ENCODE results near the gene RAD52. TPM values are rescaled to one million over a fixed set of nuclear protein-coding genes. Genes with fewer than 3 reads are reported as not detected.

RAD52 gene
- polyA plus RNA-seq, 1 donor from 2014 or later = 25.5 TPM

DNA sequence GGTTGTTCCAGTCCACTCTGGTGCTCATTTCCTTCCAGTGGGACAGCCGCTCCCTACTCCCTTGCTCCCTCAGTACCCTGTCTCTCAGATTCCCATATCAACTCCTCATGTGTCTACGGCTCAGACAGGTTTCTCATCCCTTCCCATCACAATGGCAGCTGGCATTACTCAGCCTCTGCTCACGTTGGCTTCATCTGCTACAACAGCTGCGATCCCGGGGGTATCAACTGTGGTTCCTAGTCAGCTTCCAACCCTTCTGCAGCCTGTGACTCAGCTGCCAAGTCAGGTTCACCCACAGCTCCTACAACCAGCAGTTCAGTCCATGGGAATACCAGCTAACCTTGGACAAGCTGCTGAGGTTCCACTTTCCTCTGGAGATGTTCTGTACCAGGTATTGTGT is 69.9 kb downstream of the RAD52 start:
- H3F3A ChIP-seq (ENCODE audit: insufficient read depth, low read length, poor library complexity, severe bottlenecking) = no peaks in the 10 kb centered on the region
- TF ChIP-seq MXI1 (conservative IDR thresholded peaks at IDR 0.05; ENCODE audit: poor library complexity, severe bottlenecking) (no peak), RAD21 (conservative IDR thresholded peaks at IDR 0.05) (no peak), EP300 (conservative IDR thresholded peaks at IDR 0.05; ENCODE audit: poor library complexity, severe bottlenecking) (no peak), REST (IDR thresholded peaks at IDR 0.05; ENCODE audit: borderline replicate concordance) (no peak), SMC3 (conservative IDR thresholded peaks at IDR 0.05; ENCODE audit: poor library complexity) (no peak), TAF1 (IDR thresholded peaks at IDR 0.05; ENCODE audit: low read depth) (no peak), POLR2AphosphoS5 (IDR thresholded peaks at IDR 0.05) (no peak)
- TF ChIP-seq, protein P1, sequence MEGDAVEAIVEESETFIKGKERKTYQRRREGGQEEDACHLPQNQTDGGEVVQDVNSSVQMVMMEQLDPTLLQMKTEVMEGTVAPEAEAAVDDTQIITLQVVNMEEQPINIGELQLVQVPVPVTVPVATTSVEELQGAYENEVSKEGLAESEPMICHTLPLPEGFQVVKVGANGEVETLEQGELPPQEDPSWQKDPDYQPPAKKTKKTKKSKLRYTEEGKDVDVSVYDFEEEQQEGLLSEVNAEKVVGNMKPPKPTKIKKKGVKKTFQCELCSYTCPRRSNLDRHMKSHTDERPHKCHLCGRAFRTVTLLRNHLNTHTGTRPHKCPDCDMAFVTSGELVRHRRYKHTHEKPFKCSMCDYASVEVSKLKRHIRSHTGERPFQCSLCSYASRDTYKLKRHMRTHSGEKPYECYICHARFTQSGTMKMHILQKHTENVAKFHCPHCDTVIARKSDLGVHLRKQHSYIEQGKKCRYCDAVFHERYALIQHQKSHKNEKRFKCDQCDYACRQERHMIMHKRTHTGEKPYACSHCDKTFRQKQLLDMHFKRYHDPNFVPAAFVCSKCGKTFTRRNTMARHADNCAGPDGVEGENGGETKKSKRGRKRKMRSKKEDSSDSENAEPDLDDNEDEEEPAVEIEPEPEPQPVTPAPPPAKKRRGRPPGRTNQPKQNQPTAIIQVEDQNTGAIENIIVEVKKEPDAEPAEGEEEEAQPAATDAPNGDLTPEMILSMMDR (IDR thresholded peaks at IDR 0.05; ENCODE audit: poor library complexity, severe bottlenecking) = no peak
- no peaks in the 10 kb centered on the region for H3K79me2 ChIP-seq (replicated peaks; ENCODE audit: insufficient read depth, low read length)
- no peak overlapping the region for H3K4me3 ChIP-seq (ENCODE audit: low read length)
- no peak overlapping the region for H3K4me2 ChIP-seq (ENCODE audit: low read length)
- no peak overlapping the region for H2AFZ ChIP-seq (ENCODE audit: low read depth, low read length)
- H3K27me3 ChIP-seq (ENCODE audit: insufficient read depth, low read depth, low read length) = no peaks in the 10 kb centered on the region
- H3K9me2 ChIP-seq (ENCODE audit: insufficient read depth, low read length) = no peaks in the 10 kb centered on the region
- H3K9me3 ChIP-seq (ENCODE audit: low read length) = no peaks in the 10 kb centered on the region
- H3K27ac ChIP-seq (ENCODE audit: low read length) = no peak overlapping the region
- H4K20me1 ChIP-seq (ENCODE audit: insufficient read depth) = no peaks in the 10 kb centered on the region
- peaks cover 27% of the 10 kb centered on the region for H3K36me3 ChIP-seq (ENCODE audit: insufficient read depth, low read length)
- no peak overlapping the region for H3K9ac ChIP-seq (ENCODE audit: low read length)

DNA sequence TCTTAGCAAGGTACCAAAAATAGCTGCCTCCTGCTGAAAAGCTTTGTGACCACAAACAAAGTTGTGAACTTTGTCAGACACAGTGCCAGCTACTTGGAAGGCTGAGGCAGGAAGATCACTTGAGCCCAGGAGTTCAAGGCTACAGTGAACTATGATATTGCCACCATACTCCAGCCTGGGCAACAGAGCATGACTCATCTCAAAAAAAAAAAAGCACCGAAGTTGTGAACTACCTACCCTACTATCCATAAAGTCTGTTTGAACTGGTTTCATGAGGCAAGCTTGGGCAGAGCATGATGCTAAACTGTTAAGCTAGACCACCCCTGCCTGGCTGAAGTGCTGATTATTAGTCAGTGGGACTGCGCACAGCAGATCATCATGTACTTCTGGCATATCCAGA is 75.5 kb downstream of the RAD52 start:
- TF ChIP-seq POLR2AphosphoS5 (IDR thresholded peaks at IDR 0.05) = no peak
- no peak overlapping the region for H3K27ac ChIP-seq (ENCODE audit: low read length)

GRCh38 chr12:870378-870777 is 79.1 kb downstream of the RAD52 start:
- H3K9me3 ChIP-seq (ENCODE audit: low read length) = no peaks in the 10 kb centered on the region
- no peak overlapping the region for H3K4me3 ChIP-seq (ENCODE audit: low read length)
- H3K27ac ChIP-seq (ENCODE audit: low read length) = no peak overlapping the region
- no peaks in the 10 kb centered on the region for H4K20me1 ChIP-seq (ENCODE audit: insufficient read depth)
- H2AFZ ChIP-seq (ENCODE audit: low read depth, low read length) = no peak overlapping the region
- H3F3A ChIP-seq (ENCODE audit: insufficient read depth, low read length, poor library complexity, severe bottlenecking) = no peaks in the 10 kb centered on the region
- no peak overlapping the region for H3K4me2 ChIP-seq (ENCODE audit: low read length)
- TF ChIP-seq, protein P1 (IDR thresholded peaks at IDR 0.05; ENCODE audit: poor library complexity, severe bottlenecking) = no peak
- TF ChIP-seq RAD21 (conservative IDR thresholded peaks at IDR 0.05) (no peak), REST (IDR thresholded peaks at IDR 0.05; ENCODE audit: borderline replicate concordance) (no peak), MXI1 (conservative IDR thresholded peaks at IDR 0.05; ENCODE audit: poor library complexity, severe bottlenecking) (no peak), EZH2 (IDR thresholded peaks at IDR 0.05; ENCODE audit: borderline replicate concordance, insufficient read depth, low read length, poor library complexity, severe bottlenecking) (no peak), EP300 (conservative IDR thresholded peaks at IDR 0.05; ENCODE audit: poor library complexity, severe bottlenecking) (no peak), POLR2AphosphoS5 (IDR thresholded peaks at IDR 0.05) (no peak), SMC3 (conservative IDR thresholded peaks at IDR 0.05; ENCODE audit: poor library complexity) (no peak), TAF1 (IDR thresholded peaks at IDR 0.05; ENCODE audit: low read depth) (no peak)
- no peak overlapping the region for H3K9ac ChIP-seq (ENCODE audit: low read length)
- no peaks in the 10 kb centered on the region for H3K9me2 ChIP-seq (ENCODE audit: insufficient read depth, low read length)
- no peaks in the 10 kb centered on the region for H3K27me3 ChIP-seq (ENCODE audit: insufficient read depth, low read depth, low read length)
- peaks cover 7% of the 10 kb centered on the region for H3K36me3 ChIP-seq (ENCODE audit: insufficient read depth, low read length)
- H3K79me2 ChIP-seq (replicated peaks; ENCODE audit: insufficient read depth, low read length) = no peaks in the 10 kb centered on the region

More for the DNA sequence above, 75.5 kb downstream of the RAD52 start:
- Histone ChIP-seq H3K4me3 (ENCODE audit: low read length) (no peak overlapping the region), H3K9ac (ENCODE audit: low read length) (no peak overlapping the region), H3K79me2 (replicated peaks; ENCODE audit: insufficient read depth, low read length) (no peaks in the 10 kb centered on the region), H4K20me1 (ENCODE audit: insufficient read depth) (no peaks in the 10 kb centered on the region), H3K9me3 (ENCODE audit: low read length) (no peaks in the 10 kb centered on the region), H3K4me2 (ENCODE audit: low read length) (no peak overlapping the region), H3K27me3 (ENCODE audit: insufficient read depth, low read depth, low read length) (no peaks in the 10 kb centered on the region), H3K36me3 (ENCODE audit: insufficient read depth, low read length) (no peaks in the 10 kb centered on the region), H3K9me2 (ENCODE audit: insufficient read depth, low read length) (no peaks in the 10 kb centered on the region), H3F3A (ENCODE audit: insufficient read depth, low read length, poor library complexity, severe bottlenecking) (no peaks in the 10 kb centered on the region), H2AFZ (ENCODE audit: low read depth, low read length) (no peak overlapping the region)

Measured in neural cell (in vitro differentiated cells).